PC-9 (cell line): ENCODE measurements around the gene ERBB3. TPM values are rescaled to one million over a fixed set of nuclear protein-coding genes. Genes with fewer than 3 reads are reported as not detected.

ENCODE experiments used
- Bru-seq: library from RNA; stranded (reverse); fragments of 400-500 nt; gene quantifications from one replicate; lab custom pipeline; 2021; lab: Mats Ljungman, UMichigan
- BruChase-seq, 2 experiments: library from RNA; stranded (reverse); fragments of 400-500 nt; gene quantifications; one replicate each; lab custom pipeline; 2021; lab: Mats Ljungman, UMichigan
- BruUV-seq: library from RNA; stranded (reverse); fragments of 400-500 nt; replicated peaks from 2 replicates; lab custom pipeline; 2021; lab: Mats Ljungman, UMichigan
- CTCF ChIA-PET: fragments of 300-600 bp; sonication (Branson Sonifier 250); formaldehyde crosslinking; loops from one replicate; lab custom pipeline; 2022; ENCODE audit warnings: antibody characterized with exemption; lab: Charles Lee
- POLR2A ChIA-PET: fragments of 300-600 bp; sonication (Branson Sonifier 250); formaldehyde crosslinking; loops from one replicate; lab custom pipeline; 2022; ENCODE audit warnings: antibody characterized with exemption; ENCODE audit not compliant: unreplicated experiment; lab: Charles Lee
- DNase-seq, 2 experiments: peaks; one replicate each; pipeline versions ENCODE4 v3.0.0 to v3.0.0-alpha.2; 2015 to 2022; ENCODE audit warnings: mixed read lengths in 1 of 2
- H2AFZ ChIP-seq: fragments of 200-600 bp; sonication (generic); 2 replicates; pipeline ENCODE4 v1.8.1; 2017; ENCODE audit warnings: antibody characterized with exemption
- H3F3A ChIP-seq: fragments of 200-600 bp; sonication (generic); 2 replicates; pipeline ENCODE4 v1.8.1; 2017; ENCODE audit warnings: antibody characterized with exemption, mild to moderate bottlenecking, low read depth; ENCODE audit not compliant: insufficient read depth
- H3K27ac ChIP-seq: fragments of 200-600 bp; sonication (generic); 2 replicates; pipeline ENCODE4 v1.6.1; 2016; ENCODE audit warnings: mixed run types
- H3K27me3 ChIP-seq: fragments of 200-600 bp; sonication (generic); 2 replicates; pipeline ENCODE4 v1.6.1; 2016; ENCODE audit warnings: low read depth, mixed run types; ENCODE audit not compliant: insufficient read depth
- H3K36me3 ChIP-seq: fragments of 200-600 bp; sonication (generic); 2 replicates; pipeline ENCODE4 v1.6.1; 2016; ENCODE audit warnings: low read depth, mixed run types
- H3K4me1 ChIP-seq: fragments of 200-600 bp; sonication (generic); replicated peaks from 2 replicates; pipeline ENCODE4 v1.6.1; 2016; ENCODE audit warnings: mixed run types; ENCODE audit not compliant: insufficient read depth
- H3K4me2 ChIP-seq: fragments of 200-600 bp; sonication (generic); 2 replicates; pipeline ENCODE4 v1.6.1; 2017; ENCODE audit warnings: mixed run types
- H3K4me3 ChIP-seq: fragments of 200-600 bp; sonication (generic); 2 replicates; pipeline ENCODE4 v1.6.1; 2016; ENCODE audit warnings: mixed run types
- H3K79me2 ChIP-seq: fragments of 200-600 bp; sonication (generic); 2 replicates; pipeline ENCODE4 v1.6.1; 2017; ENCODE audit warnings: low read depth, mixed run types
- H3K9me2 ChIP-seq: fragments of 200-600 bp; sonication (generic); 2 replicates; pipeline ENCODE4 v1.8.1; 2017; ENCODE audit warnings: mild to moderate bottlenecking; ENCODE audit not compliant: insufficient read depth
- H3K9me3 ChIP-seq: fragments of 200-600 bp; sonication (generic); 2 replicates; pipeline ENCODE4 v1.8.1; 2016; ENCODE audit warnings: low read depth; ENCODE audit not compliant: insufficient read depth
- H4K20me1 ChIP-seq: fragments of 200-600 bp; sonication (generic); 2 replicates; pipeline ENCODE4 v1.8.1; 2017; ENCODE audit not compliant: insufficient read depth
- CTCF ChIP-seq: fragments of 200-600 bp; sonication (generic); conservative IDR thresholded peaks from 2 replicates; pipeline ENCODE4 v1.6.1; 2017; ENCODE audit warnings: mixed run types, antibody characterized with exemption, mild to moderate bottlenecking, moderate library complexity
- EZH2 ChIP-seq: fragments of 200-600 bp; sonication (generic); IDR thresholded peaks from 2 replicates; pipeline ENCODE4 v1.8.0; 2017; ENCODE audit warnings: antibody characterized with exemption, low read depth
- intact Hi-C: fragments of 100-400 bp; cut with micrococcal nuclease; formaldehyde crosslinking; loops from one replicate; pipeline ENCODE4 v1.10.0; 2022; ENCODE audit not compliant: unreplicated experiment
- long read RNA-seq: library from polyadenylated mRNA; stranded (forward); transcript quantifications from one replicate; pipeline ENCODE4 v2.0.0, GENCODE V29; 2022
- total RNA-seq: library from RNA; stranded (reverse); gene quantifications from 2 replicates; pipeline ENCODE4 v1.2.3, GENCODE V29; 2021

The ERBB3 gene
- total RNA-seq (127 and 145 TPM in 2 replicates), Bru-seq, nascent RNA (percentile 78 among the genes with signal in this experiment), BruChase-seq, experiment 1, labeled RNA remaining after a 2-hour chase (percentile 91 among the genes with signal in this experiment), BruChase-seq, experiment 2, labeled RNA remaining after a 6-hour chase (percentile 92 among the genes with signal in this experiment)
- long read RNA-seq, full-length matches to known transcripts: 16 of 48 reads
- long read RNA-seq, partial matches to known transcripts: 14 of 48 reads
- long read RNA-seq, other reads (novel, unspliced or antisense): 18 of 48 reads

DNA sequence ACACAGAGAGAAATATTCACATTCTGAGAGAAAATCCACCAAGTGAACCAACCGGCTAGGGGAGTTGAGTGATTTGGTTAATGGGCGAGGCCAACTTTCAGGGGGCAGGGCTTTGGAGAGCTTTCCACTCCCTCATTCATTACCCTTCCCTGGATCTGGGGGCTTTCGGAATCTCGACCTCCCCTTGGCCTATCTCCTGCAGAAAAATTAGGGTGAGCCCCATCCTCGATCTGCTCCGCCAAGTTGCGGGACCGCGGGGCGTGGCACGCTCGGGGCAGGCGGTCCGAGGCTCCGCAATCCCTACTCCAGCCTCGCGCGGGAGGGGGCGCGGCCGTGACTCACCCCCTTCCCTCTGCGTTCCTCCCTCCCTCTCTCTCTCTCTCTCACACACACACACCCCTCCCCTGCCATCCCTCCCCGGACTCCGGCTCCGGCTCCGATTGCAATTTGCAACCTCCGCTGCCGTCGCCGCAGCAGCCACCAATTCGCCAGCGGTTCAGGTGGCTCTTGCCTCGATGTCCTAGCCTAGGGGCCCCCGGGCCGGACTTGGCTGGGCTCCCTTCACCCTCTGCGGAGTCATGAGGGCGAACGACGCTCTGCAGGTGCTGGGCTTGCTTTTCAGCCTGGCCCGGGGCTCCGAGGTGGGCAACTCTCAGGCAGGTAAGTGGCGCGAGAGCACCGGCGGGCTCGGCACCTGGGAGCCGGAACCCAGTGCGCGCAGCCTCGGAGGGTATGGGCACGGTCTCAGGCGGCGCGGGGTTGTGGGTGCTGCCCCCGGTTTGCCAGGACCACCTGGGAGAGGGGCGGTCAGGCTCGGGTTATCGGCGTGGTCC is at the start of gene ERBB3:
Gene ERBB3, plus strand, starts transcription at position 443 of the 833 bp plus-strand sequence. Its CDS starts 136 bp downstream, at position 579.
- H3K4me2 ChIP-seq: peak within 1 kb of the TSS; percentile 93
- BruUV-seq: no TSS peak
- H3K27ac ChIP-seq: peak within 1 kb of the TSS; percentile 86
- no peaks in the 10 kb centered on the region for H3K9me3 ChIP-seq
- peak; percentile 79 to 92 for DNase-seq
- peaks cover 6% of the 10 kb centered on the region; the same call in 1 of the 2 replicates for H4K20me1 ChIP-seq
- peaks cover 44% of the 10 kb centered on the region for H3K79me2 ChIP-seq
- ChIA-PET POLR2A (interaction anchor here (0.6 to 1.0 kb wide), 3 partner anchors 15 to 147 kb away, joined by 3 to 13 read pairs (median 4); partner anchors contain the start of gene SUOX), CTCF (interaction anchor here (0.6 to 1.0 kb wide), 3 partner anchors 29 to 84 kb away, joined by 3 to 9 read pairs (median 3); no protein-coding TSS in a partner anchor)
- H3K27me3 ChIP-seq: no peaks in the 10 kb centered on the region
- H3F3A ChIP-seq: peaks cover 18% of the 10 kb centered on the region
- peak within 1 kb of the TSS; percentile 93 for H2AFZ ChIP-seq
- peaks cover 27% of the 10 kb centered on the region for H3K4me1 ChIP-seq
- intact Hi-C loops: loop anchor here (1.0 to 2.0 kb wide), 3 partner anchors 24 to 36 kb away; partner anchors contain the start of genes PA2G4 and RPL41
- no peaks in the 10 kb centered on the region for H3K9me2 ChIP-seq
- peaks cover 6% of the 10 kb centered on the region for H3K36me3 ChIP-seq
- TF ChIP-seq EZH2 (no peak), CTCF (no peak)
- peak within 1 kb of the TSS; percentile 69 for H3K4me3 ChIP-seq

- DNase-seq: no peak
- H3K27me3 ChIP-seq: no peaks in the 10 kb centered on the region
- no peak for TF ChIP-seq CTCF
- TF ChIP-seq EZH2: no peak
- H3K9me2 ChIP-seq: no peaks in the 10 kb centered on the region
- ChIA-PET CTCF (no interaction called here), POLR2A (no interaction called here)
- no peaks in the 10 kb centered on the region for H3K79me2 ChIP-seq
- intact Hi-C loops: no loop called here
- BruUV-seq: no TSS peak
- peaks cover 25% of the 10 kb centered on the region for H3F3A ChIP-seq
- H3K4me2 ChIP-seq: no peak overlapping the region
- peaks cover 17% of the 10 kb centered on the region for H3K4me1 ChIP-seq
- H3K36me3 ChIP-seq: no peaks in the 10 kb centered on the region
- no peaks in the 10 kb centered on the region for H3K9me3 ChIP-seq
- no peak overlapping the region for H2AFZ ChIP-seq
- no peak overlapping the region for H3K27ac ChIP-seq
- no peak overlapping the region for H3K4me3 ChIP-seq
- H4K20me1 ChIP-seq: no peaks in the 10 kb centered on the region
Observed at GRCh38 chr12:56031987-56032386, 48.0 kb upstream of the ERBB3 start.
